ENCODE measurements around the gene NDST1. TPM values are rescaled to one million over a fixed set of nuclear protein-coding genes. Genes with fewer than 3 reads are reported as not detected.
A peak's percentile ranks its signal among the peaks of the same experiment; 100 is the strongest.

NDST1 gene
- polyA plus RNA-seq, 1 experiment: 89.7 TPM

GRCh38 chr5:150542933-150543445 is 35.1 kb downstream of the NDST1 start:
- no peak for DNase-seq (ENCODE audit: low read depth)
- CTCF ChIA-PET: interaction anchor here (1.4 to 2.7 kb wide), 2 partner anchors 82 to 84 kb away, joined by 3 to 24 read pairs; no protein-coding TSS in a partner anchor
- Histone ChIP-seq H3K27me3 (ENCODE audit: control insufficient read depth, insufficient read depth, low read length) (no peaks in the 10 kb centered on the region), H3K36me3 (ENCODE audit: control insufficient read depth, insufficient read depth, low read length) (peaks cover 53% of the 10 kb centered on the region), H3K4me3 (ENCODE audit: low read depth, low read length) (no peak overlapping the region)
- no peak for TF ChIP-seq CTCF (IDR thresholded peaks at IDR 0.05; ENCODE audit: insufficient read depth, low read depth, low read length)
- POLR2A ChIA-PET: interaction anchor here (0.6 kb wide), 1 partner anchor 31 kb away, joined by 5 read pairs; no protein-coding TSS in a partner anchor

GRCh38 chr5:150544611-150545219 is 36.8 kb downstream of the NDST1 start:
- Histone ChIP-seq H3K27me3 (ENCODE audit: control insufficient read depth, insufficient read depth, low read length) (no peaks in the 10 kb centered on the region), H3K4me3 (ENCODE audit: low read depth, low read length) (no peak overlapping the region), H3K36me3 (ENCODE audit: control insufficient read depth, insufficient read depth, low read length) (peaks cover 55% of the 10 kb centered on the region)
- DNase-seq (ENCODE audit: low read depth): no peak
- ChIA-PET POLR2A (no interaction called here), CTCF (interaction anchor here (0.7 to 2.7 kb wide), 19 partner anchors 8 to 100 kb away, joined by 3 to 34 read pairs (median 4); partner anchors contain the start of gene RPS14)
- TF ChIP-seq CTCF (IDR thresholded peaks at IDR 0.05; ENCODE audit: insufficient read depth, low read depth, low read length): peak; percentile 87

- CTCF ChIA-PET: interaction anchor here (0.7 to 2.7 kb wide), 18 partner anchors 8 to 100 kb away, joined by 3 to 34 read pairs (median 4); partner anchors contain the start of gene RPS14
- DNase-seq (ENCODE audit: low read depth): no peak
- Histone ChIP-seq H3K36me3 (ENCODE audit: control insufficient read depth, insufficient read depth, low read length) (peaks cover 50% of the 10 kb centered on the region), H3K4me3 (ENCODE audit: low read depth, low read length) (no peak overlapping the region), H3K27me3 (ENCODE audit: control insufficient read depth, insufficient read depth, low read length) (no peaks in the 10 kb centered on the region)
- no peak for TF ChIP-seq CTCF (IDR thresholded peaks at IDR 0.05; ENCODE audit: insufficient read depth, low read depth, low read length)
- POLR2A ChIA-PET: interaction anchor here (0.7 kb wide), 1 partner anchor 67 kb away, joined by 4 read pairs; no protein-coding TSS in a partner anchor
These were observed 37.3 kb downstream of the NDST1 start for GRCh38 chr5:150545246-150545645.

- no peak overlapping the region for H3K4me3 ChIP-seq (ENCODE audit: low read depth, low read length)
- CTCF ChIA-PET: interaction anchor here (1.1 to 1.4 kb wide), 3 partner anchors 12 to 89 kb away, joined by 3 to 6 read pairs (median 5); no protein-coding TSS in a partner anchor
- no peak for DNase-seq (ENCODE audit: low read depth)
- POLR2A ChIA-PET: no interaction called here
- no peak for TF ChIP-seq CTCF (IDR thresholded peaks at IDR 0.05; ENCODE audit: insufficient read depth, low read depth, low read length)
- peaks cover 45% of the 10 kb centered on the region for H3K36me3 ChIP-seq (ENCODE audit: control insufficient read depth, insufficient read depth, low read length)
- no peaks in the 10 kb centered on the region for H3K27me3 ChIP-seq (ENCODE audit: control insufficient read depth, insufficient read depth, low read length)
These were observed 40.2 kb downstream of the NDST1 start for GRCh38 chr5:150548123-150548522.

- no peak for DNase-seq (ENCODE audit: low read depth)
These were observed 41.8 kb downstream of the NDST1 start for GRCh38 chr5:150549735-150550134.

More at GRCh38 chr5:150549735-150550134, 41.8 kb downstream of the NDST1 start:
- no peak for TF ChIP-seq CTCF (IDR thresholded peaks at IDR 0.05; ENCODE audit: insufficient read depth, low read depth, low read length)
- Histone ChIP-seq H3K4me3 (ENCODE audit: low read depth, low read length) (no peak overlapping the region), H3K36me3 (ENCODE audit: control insufficient read depth, insufficient read depth, low read length) (peaks cover 51% of the 10 kb centered on the region), H3K27me3 (ENCODE audit: control insufficient read depth, insufficient read depth, low read length) (no peaks in the 10 kb centered on the region)
- CTCF ChIA-PET: interaction anchor here (1.8 to 2.4 kb wide), 2 partner anchors 10 to 90 kb away, joined by 10 to 12 read pairs; no protein-coding TSS in a partner anchor
- POLR2A ChIA-PET: no interaction called here

Measured in BJ (cell line).